ENCODE data around the gene ATP7A. TPM values are rescaled to one million over a fixed set of nuclear protein-coding genes. Genes with fewer than 3 reads are reported as not detected.

The ATP7A gene
- total RNA-seq, 1 donor from 2014 or later, result 15.0 TPM

GRCh38 chrX:77979870-77980269, 69.4 kb downstream of the ATP7A start:
- Mint-ChIP-seq H3K4me1 (ENCODE audit: low read depth, unreplicated experiment) (no peaks in the 10 kb centered on the region), H3K27ac (ENCODE audit: unreplicated experiment) (no peak overlapping the region), H3K27me3 (ENCODE audit: low read depth, unreplicated experiment) (no peaks in the 10 kb centered on the region), H3K36me3 (ENCODE audit: low read depth, unreplicated experiment) (no peaks in the 10 kb centered on the region), H3K9me3 (ENCODE audit: unreplicated experiment) (no peaks in the 10 kb centered on the region), H3K4me3 (ENCODE audit: unreplicated experiment) (no peak overlapping the region)
- no peak overlapping the region for H3K4me2 ChIP-seq (ENCODE audit: low read length)
- no peak overlapping the region for H3K9ac ChIP-seq (ENCODE audit: low read length)
- H2AFZ ChIP-seq (ENCODE audit: low read depth, low read length), result no peak overlapping the region
- no peaks in the 10 kb centered on the region for H3K9me3 ChIP-seq (ENCODE audit: insufficient read depth, low read depth, low read length)
- no peaks in the 10 kb centered on the region for H3K36me3 ChIP-seq (ENCODE audit: insufficient read depth, low read length)
- H3K4me1 ChIP-seq (ENCODE audit: insufficient read depth, low read length), result no peaks in the 10 kb centered on the region
- DNase-seq (ENCODE audit: low read depth) (no peak), FAIRE-seq (peak; percentile 78)
- H3K27me3 ChIP-seq (ENCODE audit: insufficient read depth, low read length), result no peaks in the 10 kb centered on the region
- TF ChIP-seq, protein P1, sequence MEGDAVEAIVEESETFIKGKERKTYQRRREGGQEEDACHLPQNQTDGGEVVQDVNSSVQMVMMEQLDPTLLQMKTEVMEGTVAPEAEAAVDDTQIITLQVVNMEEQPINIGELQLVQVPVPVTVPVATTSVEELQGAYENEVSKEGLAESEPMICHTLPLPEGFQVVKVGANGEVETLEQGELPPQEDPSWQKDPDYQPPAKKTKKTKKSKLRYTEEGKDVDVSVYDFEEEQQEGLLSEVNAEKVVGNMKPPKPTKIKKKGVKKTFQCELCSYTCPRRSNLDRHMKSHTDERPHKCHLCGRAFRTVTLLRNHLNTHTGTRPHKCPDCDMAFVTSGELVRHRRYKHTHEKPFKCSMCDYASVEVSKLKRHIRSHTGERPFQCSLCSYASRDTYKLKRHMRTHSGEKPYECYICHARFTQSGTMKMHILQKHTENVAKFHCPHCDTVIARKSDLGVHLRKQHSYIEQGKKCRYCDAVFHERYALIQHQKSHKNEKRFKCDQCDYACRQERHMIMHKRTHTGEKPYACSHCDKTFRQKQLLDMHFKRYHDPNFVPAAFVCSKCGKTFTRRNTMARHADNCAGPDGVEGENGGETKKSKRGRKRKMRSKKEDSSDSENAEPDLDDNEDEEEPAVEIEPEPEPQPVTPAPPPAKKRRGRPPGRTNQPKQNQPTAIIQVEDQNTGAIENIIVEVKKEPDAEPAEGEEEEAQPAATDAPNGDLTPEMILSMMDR (IDR thresholded peaks at IDR 0.05; ENCODE audit: insufficient read depth, low read depth, low read length), result no peak
- no peak for TF ChIP-seq EZH2 (IDR thresholded peaks at IDR 0.05; ENCODE audit: insufficient read depth, low read length)
- H3K27ac ChIP-seq (ENCODE audit: low read depth, low read length), result no peak overlapping the region
- no peaks in the 10 kb centered on the region for H3K79me2 ChIP-seq (ENCODE audit: insufficient read depth, low read length)
- no peak overlapping the region for H3K4me3 ChIP-seq (ENCODE audit: insufficient read depth, low read depth, low read length)
- H4K20me1 ChIP-seq (ENCODE audit: insufficient read depth, low read length), result no peaks in the 10 kb centered on the region

DNA sequence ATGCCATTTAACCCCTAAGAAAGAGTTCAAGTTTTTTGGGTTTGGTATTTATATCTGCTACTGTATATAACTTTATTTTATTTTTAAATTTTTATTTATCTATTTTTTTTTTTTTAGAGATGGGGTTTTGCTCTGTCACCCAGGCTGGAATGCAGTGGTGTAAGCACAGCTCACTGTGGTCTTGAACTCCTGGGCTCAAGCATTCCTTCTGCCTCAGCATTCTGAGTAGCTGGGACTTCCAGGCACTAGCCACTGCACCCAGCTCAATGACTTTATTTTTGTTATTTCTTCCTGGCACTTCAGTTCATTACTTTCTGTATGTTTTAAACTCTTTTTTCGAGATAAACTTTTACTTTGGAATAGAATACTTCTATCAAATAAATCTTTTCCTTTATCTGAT, 101.4 kb downstream of the ATP7A start:
- FAIRE-seq (no peak), DNase-seq (ENCODE audit: low read depth) (no peak)
- Mint-ChIP-seq H3K27ac (ENCODE audit: unreplicated experiment) (no peak overlapping the region), H3K27me3 (ENCODE audit: low read depth, unreplicated experiment) (no peaks in the 10 kb centered on the region), H3K36me3 (ENCODE audit: low read depth, unreplicated experiment) (no peaks in the 10 kb centered on the region), H3K4me1 (ENCODE audit: low read depth, unreplicated experiment) (no peaks in the 10 kb centered on the region), H3K9me3 (ENCODE audit: unreplicated experiment) (no peaks in the 10 kb centered on the region), H3K4me3 (ENCODE audit: unreplicated experiment) (no peak overlapping the region)
- Histone ChIP-seq H3K4me2 (ENCODE audit: low read length) (no peak overlapping the region), H2AFZ (ENCODE audit: low read depth, low read length) (no peak overlapping the region), H3K27me3 (ENCODE audit: insufficient read depth, low read length) (no peaks in the 10 kb centered on the region), H3K79me2 (ENCODE audit: insufficient read depth, low read length) (no peaks in the 10 kb centered on the region), H3K9ac (ENCODE audit: low read length) (no peak overlapping the region), H3K27ac (ENCODE audit: low read depth, low read length) (no peak overlapping the region), H3K4me1 (ENCODE audit: insufficient read depth, low read length) (no peaks in the 10 kb centered on the region), H4K20me1 (ENCODE audit: insufficient read depth, low read length) (no peaks in the 10 kb centered on the region), H3K4me3 (ENCODE audit: insufficient read depth, low read depth, low read length) (no peak overlapping the region), H3K9me3 (ENCODE audit: insufficient read depth, low read depth, low read length) (no peaks in the 10 kb centered on the region), H3K36me3 (ENCODE audit: insufficient read depth, low read length) (no peaks in the 10 kb centered on the region)
- TF ChIP-seq EZH2 (IDR thresholded peaks at IDR 0.05; ENCODE audit: insufficient read depth, low read length), result no peak

GRCh38 chrX:78019586-78020483, 109.3 kb downstream of the ATP7A start:
- Mint-ChIP-seq H3K4me3 (ENCODE audit: unreplicated experiment) (no peak overlapping the region), H3K36me3 (ENCODE audit: low read depth, unreplicated experiment) (peaks cover 1% of the 10 kb centered on the region), H3K27ac (ENCODE audit: unreplicated experiment) (no peak overlapping the region), H3K27me3 (ENCODE audit: low read depth, unreplicated experiment) (no peaks in the 10 kb centered on the region), H3K9me3 (ENCODE audit: unreplicated experiment) (no peaks in the 10 kb centered on the region), H3K4me1 (ENCODE audit: low read depth, unreplicated experiment) (no peaks in the 10 kb centered on the region)
- Histone ChIP-seq H3K9ac (ENCODE audit: low read length) (no peak overlapping the region), H3K27me3 (ENCODE audit: insufficient read depth, low read length) (no peaks in the 10 kb centered on the region), H3K4me3 (ENCODE audit: insufficient read depth, low read depth, low read length) (no peak overlapping the region), H3K79me2 (ENCODE audit: insufficient read depth, low read length) (no peaks in the 10 kb centered on the region), H3K27ac (ENCODE audit: low read depth, low read length) (no peak overlapping the region), H4K20me1 (ENCODE audit: insufficient read depth, low read length) (no peaks in the 10 kb centered on the region), H3K4me1 (ENCODE audit: insufficient read depth, low read length) (no peaks in the 10 kb centered on the region), H3K9me3 (ENCODE audit: insufficient read depth, low read depth, low read length) (no peaks in the 10 kb centered on the region), H2AFZ (ENCODE audit: low read depth, low read length) (no peak overlapping the region), H3K4me2 (ENCODE audit: low read length) (no peak overlapping the region), H3K36me3 (ENCODE audit: insufficient read depth, low read length) (no peaks in the 10 kb centered on the region)
- TF ChIP-seq, protein P1 (IDR thresholded peaks at IDR 0.05; ENCODE audit: insufficient read depth, low read depth, low read length), result no peak
- no peak for TF ChIP-seq EZH2 (IDR thresholded peaks at IDR 0.05; ENCODE audit: insufficient read depth, low read length)
- no peak for DNase-seq (ENCODE audit: low read depth)
- FAIRE-seq, result no peak

All from astrocyte (in vitro differentiated cells and primary cell).